NCI-H1930 (cell line): ENCODE results near the gene SPATA31A6.
"Not testable (repeated sequence)": the region's sequence is repeated elsewhere in the genome, so short reads cannot be mapped to it uniquely, and the experiment has no call there.

ENCODE experiments used
- DNase-seq, 2 experiments: peaks; one replicate each; lab custom pipeline; 2025; lab: John Stamatoyannopoulos, UW

Gene SPATA31A6

DNA sequence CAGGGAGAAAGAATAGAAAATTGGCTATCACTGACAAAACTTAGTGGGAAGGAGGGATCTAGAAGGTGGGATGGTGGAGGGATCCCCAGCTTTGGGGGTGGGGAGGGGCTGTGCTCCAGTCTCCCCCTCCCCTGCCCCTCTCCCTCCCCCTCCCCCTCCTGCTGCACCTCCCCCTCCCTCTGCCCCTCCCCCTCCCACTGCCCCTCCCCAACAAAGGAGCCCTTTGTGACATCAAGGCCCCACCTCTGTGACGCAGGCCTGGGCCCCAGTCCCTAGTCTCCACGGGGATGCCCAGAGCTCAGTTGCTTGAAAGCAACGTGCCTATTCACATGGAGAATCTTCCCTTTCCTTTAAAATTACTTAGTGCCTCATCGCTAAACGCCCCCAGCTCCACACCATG, at the start of gene SPATA31A6:
Gene SPATA31A6 (plus strand): TSS at position 301 of the 400 bp plus-strand sequence. CDS start 29 bp downstream, at position 330.
- not testable (repeated sequence) for DNase-seq

DNA sequence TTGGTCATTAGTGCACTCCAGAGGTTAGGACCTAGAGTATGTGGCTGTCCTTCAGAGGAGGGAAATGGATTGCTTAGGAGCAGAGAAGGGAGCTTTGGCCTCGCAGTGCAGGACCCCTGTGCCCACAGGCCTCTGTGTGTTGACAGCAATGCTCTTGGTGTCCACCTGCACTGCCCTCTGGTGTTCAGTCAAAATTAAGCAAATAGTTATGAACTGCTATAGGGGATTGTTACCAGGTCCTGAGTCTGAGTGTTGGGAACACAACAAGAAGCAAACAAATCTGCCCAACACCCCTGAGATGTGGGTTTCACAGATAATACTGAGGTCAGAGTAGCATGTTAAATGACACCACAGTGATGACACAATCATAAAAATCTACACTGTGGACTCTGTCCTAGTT, 23.2 kb upstream of the SPATA31A6 start:
- not testable (repeated sequence) for DNase-seq

DNA sequence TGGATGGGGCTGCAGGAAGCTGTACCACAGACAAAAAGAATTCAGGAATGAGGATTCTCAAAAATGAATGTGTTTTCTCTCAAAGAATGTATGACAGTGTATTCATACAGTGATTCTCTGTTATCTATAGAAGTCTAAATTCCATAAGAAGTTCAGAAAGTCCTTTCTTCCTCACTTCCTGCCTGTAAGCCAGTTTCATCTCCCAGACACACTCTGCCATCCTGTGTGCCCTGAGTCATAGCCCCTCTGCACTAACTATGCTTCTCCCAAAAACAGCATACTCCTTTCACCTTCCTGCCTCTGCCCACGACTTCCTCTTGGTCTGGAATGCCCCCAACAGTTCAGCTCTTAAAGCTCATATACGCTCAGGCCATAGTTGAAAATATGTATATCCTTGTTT, 36.4 kb downstream of the SPATA31A6 start:
- not testable (repeated sequence) for DNase-seq

DNA sequence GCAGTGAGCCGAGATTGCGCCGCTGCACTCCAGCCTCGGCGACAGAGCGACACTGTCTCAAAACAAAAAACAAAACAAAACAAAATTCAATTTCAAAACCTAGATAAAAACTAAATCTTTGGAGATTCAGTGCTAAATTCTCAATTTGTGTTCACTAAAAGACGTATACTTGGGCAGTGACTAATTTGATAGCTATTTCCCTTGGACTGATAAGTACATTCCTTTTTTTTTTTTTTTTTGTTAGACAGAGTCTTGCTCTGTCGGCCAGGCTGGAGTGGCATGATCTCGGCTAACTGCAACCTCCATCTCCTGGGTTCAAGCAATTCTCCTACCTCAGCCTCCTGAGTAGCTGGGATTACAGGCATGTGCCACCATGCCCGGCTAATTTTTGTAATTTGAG, 39.8 kb downstream of the SPATA31A6 start:
- DNase-seq: not testable (repeated sequence)

DNA sequence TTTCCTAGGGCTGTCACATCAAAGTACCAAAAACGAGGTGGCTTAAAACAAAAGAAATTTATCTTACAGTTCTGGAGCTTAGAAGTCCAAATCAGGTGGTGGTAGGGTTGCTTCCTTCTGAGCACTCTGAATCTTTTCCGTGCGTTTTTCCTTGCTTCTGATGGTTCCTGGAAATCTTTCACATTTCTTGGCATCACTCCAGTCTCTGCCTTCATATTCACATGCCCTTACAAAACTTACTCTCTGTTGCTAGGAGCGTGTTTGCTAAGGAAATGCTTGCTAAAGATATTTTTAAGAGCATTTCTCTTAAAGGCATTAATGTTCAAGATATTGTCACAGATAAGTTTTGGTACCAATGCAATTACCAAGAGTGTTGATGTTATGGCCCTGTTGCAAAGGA, 49.6 kb downstream of the SPATA31A6 start:
- DNase-seq: not testable (repeated sequence)

DNA sequence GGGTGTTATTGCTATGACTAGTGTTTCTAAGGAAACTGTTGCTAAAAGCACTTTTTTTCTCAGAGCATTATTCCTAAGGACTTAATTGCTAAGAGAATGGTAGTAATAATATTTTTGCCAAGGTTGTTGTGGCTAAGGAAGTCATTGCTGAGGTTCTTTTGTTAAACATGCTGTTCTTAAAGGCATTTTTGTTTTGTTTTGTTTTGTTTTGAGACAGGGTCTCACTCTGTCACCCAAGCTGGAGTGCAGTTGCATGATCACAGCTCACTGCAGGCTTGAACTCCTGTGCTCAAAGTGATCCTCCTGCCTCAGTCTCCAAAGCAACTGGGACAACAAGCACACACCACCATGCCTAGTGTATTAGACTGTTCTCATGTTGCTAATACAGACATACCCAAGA, 51.2 kb downstream of the SPATA31A6 start:
- DNase-seq: not testable (repeated sequence)

DNA sequence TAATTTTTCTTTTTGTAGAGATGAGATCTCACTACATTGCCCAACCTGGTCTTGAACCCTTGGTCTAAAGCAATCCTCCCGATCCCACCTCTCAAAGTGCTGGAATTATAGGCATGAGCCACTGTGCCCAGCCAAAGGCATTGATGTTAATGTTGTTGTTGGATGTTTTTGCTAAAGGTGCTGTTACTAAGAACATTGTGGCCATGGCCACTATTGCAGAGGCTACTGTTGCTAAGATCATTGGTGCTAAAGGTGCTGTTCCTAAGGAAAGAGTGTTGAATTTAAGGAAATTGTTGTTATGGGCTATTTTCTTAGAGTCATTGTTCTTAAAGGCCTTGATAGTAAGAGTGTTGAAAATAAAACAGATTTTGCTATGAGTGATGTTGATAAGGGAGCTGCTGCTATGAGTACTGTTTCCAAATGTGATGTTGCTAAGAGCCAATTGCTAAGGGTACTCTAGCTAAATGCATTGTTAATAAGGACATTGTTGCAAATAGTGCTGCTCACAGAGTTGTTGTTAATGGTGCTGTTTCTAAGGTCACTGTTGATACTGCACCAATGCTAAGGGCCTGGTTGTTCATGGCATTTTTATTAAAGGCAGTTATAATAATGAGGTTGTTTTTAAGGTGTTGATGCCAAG, 52.0 kb downstream of the SPATA31A6 start:
- not testable (repeated sequence) for DNase-seq

DNA sequence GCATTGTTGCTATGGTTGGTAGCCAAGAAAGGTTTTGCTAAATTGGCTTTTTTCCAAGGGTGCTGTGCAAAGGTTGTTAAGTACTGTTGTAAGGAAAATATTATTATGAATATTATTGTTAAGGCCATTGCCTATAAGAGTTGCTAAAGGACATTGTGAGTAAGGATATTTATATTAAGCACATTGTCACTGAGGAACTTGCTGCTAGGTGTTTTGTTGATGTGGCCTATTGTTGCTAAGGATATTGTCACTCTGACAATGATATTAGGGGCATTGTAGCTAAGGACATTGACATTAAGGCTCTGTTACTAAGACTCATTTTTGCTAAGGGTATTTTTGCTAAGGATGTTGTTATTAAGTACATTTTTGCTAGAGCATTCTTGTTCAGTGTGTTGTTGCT, 52.6 kb downstream of the SPATA31A6 start:
- DNase-seq: not testable (repeated sequence)

DNA sequence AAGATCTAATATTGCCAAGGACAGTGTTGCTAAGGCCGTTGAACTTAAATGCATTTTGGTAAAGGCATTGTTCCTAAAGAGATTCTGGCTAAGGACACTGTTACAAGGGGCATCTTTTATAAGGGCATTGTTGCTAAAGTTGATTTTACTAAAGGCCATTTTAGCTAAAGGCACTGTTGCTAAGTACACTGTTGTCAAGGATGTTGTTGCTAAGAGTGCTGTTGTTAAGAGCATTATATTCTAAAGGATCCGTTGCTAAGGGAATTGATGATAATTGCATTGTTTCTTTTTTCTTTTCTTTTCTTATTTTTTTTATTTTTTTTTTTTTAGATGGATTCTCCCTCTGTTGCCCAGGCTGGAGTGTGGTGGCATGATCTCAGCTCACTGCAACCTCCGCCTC, 53.9 kb downstream of the SPATA31A6 start:
- DNase-seq: not testable (repeated sequence)

DNA sequence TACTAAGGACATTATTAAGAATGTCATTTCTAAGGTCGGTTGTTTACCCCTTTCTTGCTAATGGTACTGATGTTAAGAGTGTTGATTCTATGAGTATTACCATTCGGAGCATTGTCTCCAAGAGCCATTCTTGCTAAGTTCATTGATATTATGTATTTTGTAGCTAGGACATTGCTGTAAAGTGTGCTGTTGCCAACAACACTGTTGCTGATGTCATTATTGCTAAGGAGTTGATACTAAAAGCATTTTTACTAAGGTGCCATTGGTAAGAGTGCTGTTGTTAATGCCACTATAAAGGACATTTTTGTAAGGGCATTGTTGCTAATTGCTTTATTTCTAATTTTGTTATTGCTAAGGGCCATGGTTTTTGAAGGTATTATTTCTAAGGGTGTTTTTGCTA, 55.4 kb downstream of the SPATA31A6 start:
- not testable (repeated sequence) for DNase-seq
